Measurements from ENCODE around the gene OXNAD1. TPM values are rescaled to one million over a fixed set of nuclear protein-coding genes. Genes with fewer than 3 reads are reported as not detected.

The OXNAD1 gene
- total and polyA plus RNA-seq, 2 of the 13 experiments (the other 11 are each of a cell fraction or from before 2014, with no cell fraction given): 9.9 to 18.8 TPM

DNA sequence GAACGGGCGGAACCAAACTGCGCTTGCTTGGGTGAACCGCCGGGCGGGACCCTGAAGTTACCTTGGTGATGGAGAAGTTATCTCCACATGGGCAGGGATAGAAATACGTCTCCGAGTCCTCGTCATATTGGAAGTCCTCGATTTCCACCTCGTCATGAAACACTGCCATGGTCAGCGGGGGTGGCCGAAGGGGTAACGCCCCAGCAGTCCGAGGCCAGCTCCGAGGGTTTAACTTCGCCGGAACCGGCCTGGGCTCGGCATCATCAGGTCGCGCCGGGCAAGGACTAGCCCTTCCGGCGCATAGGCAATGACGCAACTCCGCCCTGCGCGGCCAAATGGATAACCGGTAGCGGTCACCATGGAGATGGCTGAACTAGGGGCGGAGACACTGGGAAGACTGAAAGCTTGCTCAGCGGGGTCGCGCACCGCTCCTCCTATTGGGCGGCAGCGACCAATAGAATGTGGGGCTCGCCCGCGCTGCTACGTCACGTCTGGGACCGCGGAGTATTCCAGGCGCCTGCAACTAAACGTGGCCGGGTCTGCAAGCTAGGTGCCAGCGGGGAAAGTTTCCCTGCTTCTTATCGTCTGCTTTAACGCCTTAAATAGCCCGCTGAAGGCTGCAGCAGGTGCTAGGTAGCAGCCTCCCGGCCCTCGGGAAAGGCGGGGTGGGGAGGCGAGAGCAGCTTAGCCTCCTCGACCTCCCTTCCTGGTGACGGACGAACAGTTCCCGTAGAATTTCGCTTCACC, at the start of gene OXNAD1, which contains the start of gene DPH3 (continued):
- TF ChIP-seq, protein P1, sequence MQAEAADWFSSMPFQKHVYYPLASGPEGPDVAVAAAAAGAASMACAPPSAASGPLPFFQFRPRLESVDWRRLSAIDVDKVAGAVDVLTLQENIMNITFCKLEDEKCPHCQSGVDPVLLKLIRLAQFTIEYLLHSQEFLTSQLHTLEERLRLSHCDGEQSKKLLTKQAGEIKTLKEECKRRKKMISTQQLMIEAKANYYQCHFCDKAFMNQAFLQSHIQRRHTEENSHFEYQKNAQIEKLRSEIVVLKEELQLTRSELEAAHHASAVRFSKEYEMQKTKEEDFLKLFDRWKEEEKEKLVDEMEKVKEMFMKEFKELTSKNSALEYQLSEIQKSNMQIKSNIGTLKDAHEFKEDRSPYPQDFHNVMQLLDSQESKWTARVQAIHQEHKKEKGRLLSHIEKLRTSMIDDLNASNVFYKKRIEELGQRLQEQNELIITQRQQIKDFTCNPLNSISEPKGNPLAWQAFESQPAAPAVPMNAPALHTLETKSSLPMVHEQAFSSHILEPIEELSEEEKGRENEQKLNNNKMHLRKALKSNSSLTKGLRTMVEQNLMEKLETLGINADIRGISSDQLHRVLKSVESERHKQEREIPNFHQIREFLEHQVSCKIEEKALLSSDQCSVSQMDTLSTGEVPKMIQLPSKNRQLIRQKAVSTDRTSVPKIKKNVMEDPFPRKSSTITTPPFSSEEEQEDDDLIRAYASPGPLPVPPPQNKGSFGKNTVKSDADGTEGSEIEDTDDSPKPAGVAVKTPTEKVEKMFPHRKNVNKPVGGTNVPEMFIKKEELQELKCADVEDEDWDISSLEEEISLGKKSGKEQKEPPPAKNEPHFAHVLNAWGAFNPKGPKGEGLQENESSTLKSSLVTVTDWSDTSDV (CRISPR knock-in tag; IDR thresholded peaks at IDR 0.05): no peak
- TF ChIP-seq U2AF2 (IDR thresholded peaks at IDR 0.05; ENCODE audit: low read depth, low read length): no peak
- no peak for TF ChIP-seq MTA3 (CRISPR knock-in tag; IDR thresholded peaks at IDR 0.05)
- TF ChIP-seq ZFP41 (CRISPR knock-in tag; IDR thresholded peaks at IDR 0.05; ENCODE audit: borderline replicate concordance): no peak
- peak; percentile 50; the same call in 1 of the 2 replicates for TF ChIP-seq TGIF2 (CRISPR knock-in tag; IDR thresholded peaks at IDR 0.05)
- peak; percentile 37; the same call in 1 of the 2 replicates for TF ChIP-seq GATA4 (IDR thresholded peaks at IDR 0.05; ENCODE audit: borderline replicate concordance, low read depth)
- TF ChIP-seq ZNF646 (CRISPR knock-in tag; IDR thresholded peaks at IDR 0.05): no peak
- peak; percentile 96 for TF ChIP-seq ZNF605 (CRISPR knock-in tag; IDR thresholded peaks at IDR 0.05)
- no peak for TF ChIP-seq PAF1 (CRISPR knock-in tag; IDR thresholded peaks at IDR 0.05)
- no peak for TF ChIP-seq ZNF737 (CRISPR knock-in tag; IDR thresholded peaks at IDR 0.05; ENCODE audit: borderline replicate concordance)
- TF ChIP-seq ZNF335 (CRISPR knock-in tag; IDR thresholded peaks at IDR 0.05): no peak; the same call in 1 of the 2 replicates
- TF ChIP-seq ZFYVE20 (CRISPR knock-in tag; IDR thresholded peaks at IDR 0.05; ENCODE audit: borderline replicate concordance, low read depth): no peak
- no peak for TF ChIP-seq BRD4 (CRISPR knock-in tag; IDR thresholded peaks at IDR 0.05)
- TF ChIP-seq ZNF549 (CRISPR knock-in tag; IDR thresholded peaks at IDR 0.05): no peak
- TF ChIP-seq, protein P2, sequence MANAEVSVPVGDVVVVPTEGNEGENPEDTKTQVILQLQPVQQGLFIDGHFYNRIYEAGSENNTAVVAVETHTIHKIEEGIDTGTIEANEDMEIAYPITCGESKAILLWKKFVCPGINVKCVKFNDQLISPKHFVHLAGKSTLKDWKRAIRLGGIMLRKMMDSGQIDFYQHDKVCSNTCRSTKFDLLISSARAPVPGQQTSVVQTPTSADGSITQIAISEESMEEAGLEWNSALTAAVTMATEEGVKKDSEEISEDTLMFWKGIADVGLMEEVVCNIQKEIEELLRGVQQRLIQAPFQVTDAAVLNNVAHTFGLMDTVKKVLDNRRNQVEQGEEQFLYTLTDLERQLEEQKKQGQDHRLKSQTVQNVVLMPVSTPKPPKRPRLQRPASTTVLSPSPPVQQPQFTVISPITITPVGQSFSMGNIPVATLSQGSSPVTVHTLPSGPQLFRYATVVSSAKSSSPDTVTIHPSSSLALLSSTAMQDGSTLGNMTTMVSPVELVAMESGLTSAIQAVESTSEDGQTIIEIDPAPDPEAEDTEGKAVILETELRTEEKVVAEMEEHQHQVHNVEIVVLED (CRISPR knock-in tag; IDR thresholded peaks at IDR 0.05; ENCODE audit: borderline replicate concordance): peak; percentile 91
- TF ChIP-seq, protein P3, sequence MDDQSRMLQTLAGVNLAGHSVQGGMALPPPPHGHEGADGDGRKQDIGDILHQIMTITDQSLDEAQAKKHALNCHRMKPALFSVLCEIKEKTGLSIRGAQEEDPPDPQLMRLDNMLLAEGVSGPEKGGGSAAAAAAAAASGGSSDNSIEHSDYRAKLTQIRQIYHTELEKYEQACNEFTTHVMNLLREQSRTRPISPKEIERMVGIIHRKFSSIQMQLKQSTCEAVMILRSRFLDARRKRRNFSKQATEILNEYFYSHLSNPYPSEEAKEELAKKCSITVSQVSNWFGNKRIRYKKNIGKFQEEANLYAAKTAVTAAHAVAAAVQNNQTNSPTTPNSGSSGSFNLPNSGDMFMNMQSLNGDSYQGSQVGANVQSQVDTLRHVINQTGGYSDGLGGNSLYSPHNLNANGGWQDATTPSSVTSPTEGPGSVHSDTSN (CRISPR knock-in tag; IDR thresholded peaks at IDR 0.05; ENCODE audit: borderline replicate concordance): no peak
- 0 out of 2 replicates have a peak, but pooled peaks have one; percentile 19 for TF ChIP-seq HNRNPL (IDR thresholded peaks at IDR 0.05; ENCODE audit: low read depth, low read length)

Data from HepG2 (cell line).